Gastrocnemius medialis (tissue), 4 donors: ENCODE measurements around the gene C4orf33.

Experiments
- POLR2A ChIP-seq, 2 donors: fragments of 450-650 bp; IDR thresholded peaks; one replicate each; pipeline ENCODE4 v1.6.1; 2017; ENCODE audit warnings: antibody characterized with exemption in 2 of 2, mild to moderate bottlenecking in 2 of 2, moderate library complexity in 2 of 2
- TF ChIP-seq, protein P1 (sequence below), 5 experiments: fragments of 450-650 bp in 3 of 5; fragments of 200-600 bp in 2 of 5; sonication (generic) in 2 of 5; IDR thresholded peaks in 4 of 5; conservative IDR thresholded peaks in 1 of 5; 1 replicate in 4 of 5; 2 replicates in 1 of 5; pipeline ENCODE4 v1.5.1; 2016 to 2019; ENCODE audit warnings: antibody characterized with exemption in 5 of 5, mild to moderate bottlenecking in 3 of 5, moderate library complexity in 3 of 5

DNA sequence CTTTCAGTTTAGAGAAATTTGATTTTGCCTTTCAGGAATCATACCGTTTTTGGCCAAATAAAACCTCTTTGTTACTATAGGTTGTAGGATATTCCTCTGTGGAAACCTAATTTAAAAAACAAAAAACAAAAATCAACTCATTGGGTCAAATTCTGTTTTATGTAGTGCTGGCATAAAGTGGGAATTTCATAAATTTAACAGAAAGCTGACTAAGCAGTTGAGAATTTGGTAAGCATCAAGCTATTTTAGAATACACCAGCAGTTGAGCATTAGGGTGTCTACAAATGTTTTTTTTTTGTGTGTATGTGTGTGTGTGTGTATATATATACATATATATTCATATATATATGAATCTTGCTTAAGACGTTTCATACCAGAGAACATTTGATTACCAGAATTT lies 47.4 kb downstream of the C4orf33 start:
- TF ChIP-seq, protein P1, sequence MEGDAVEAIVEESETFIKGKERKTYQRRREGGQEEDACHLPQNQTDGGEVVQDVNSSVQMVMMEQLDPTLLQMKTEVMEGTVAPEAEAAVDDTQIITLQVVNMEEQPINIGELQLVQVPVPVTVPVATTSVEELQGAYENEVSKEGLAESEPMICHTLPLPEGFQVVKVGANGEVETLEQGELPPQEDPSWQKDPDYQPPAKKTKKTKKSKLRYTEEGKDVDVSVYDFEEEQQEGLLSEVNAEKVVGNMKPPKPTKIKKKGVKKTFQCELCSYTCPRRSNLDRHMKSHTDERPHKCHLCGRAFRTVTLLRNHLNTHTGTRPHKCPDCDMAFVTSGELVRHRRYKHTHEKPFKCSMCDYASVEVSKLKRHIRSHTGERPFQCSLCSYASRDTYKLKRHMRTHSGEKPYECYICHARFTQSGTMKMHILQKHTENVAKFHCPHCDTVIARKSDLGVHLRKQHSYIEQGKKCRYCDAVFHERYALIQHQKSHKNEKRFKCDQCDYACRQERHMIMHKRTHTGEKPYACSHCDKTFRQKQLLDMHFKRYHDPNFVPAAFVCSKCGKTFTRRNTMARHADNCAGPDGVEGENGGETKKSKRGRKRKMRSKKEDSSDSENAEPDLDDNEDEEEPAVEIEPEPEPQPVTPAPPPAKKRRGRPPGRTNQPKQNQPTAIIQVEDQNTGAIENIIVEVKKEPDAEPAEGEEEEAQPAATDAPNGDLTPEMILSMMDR (IDR thresholded peaks at IDR 0.05 in 4 of 5, conservative IDR thresholded peaks at IDR 0.05 in 1 of 5) = no peak
- no peak for TF ChIP-seq POLR2A (IDR thresholded peaks at IDR 0.05)
